GM19438 (cell line): Measurements from ENCODE around the gene MTA3.
A peak's percentile ranks its signal among the peaks of the same experiment; 100 is the strongest.

Experiments
- ATAC-seq: cut with Tn5 transposase; IDR thresholded peaks from one replicate; pipeline ENCODE4 v1.9.1; 2021; ENCODE audit warnings: low read depth; ENCODE audit not compliant: unreplicated experiment

The MTA3 gene

GRCh38 chr2:42755191-42755880, 186.9 kb downstream of the MTA3 start:
- ATAC-seq = no peak

GRCh38 chr2:42756150-42756775, 187.8 kb downstream of the MTA3 start:
- no peak for ATAC-seq

DNA sequence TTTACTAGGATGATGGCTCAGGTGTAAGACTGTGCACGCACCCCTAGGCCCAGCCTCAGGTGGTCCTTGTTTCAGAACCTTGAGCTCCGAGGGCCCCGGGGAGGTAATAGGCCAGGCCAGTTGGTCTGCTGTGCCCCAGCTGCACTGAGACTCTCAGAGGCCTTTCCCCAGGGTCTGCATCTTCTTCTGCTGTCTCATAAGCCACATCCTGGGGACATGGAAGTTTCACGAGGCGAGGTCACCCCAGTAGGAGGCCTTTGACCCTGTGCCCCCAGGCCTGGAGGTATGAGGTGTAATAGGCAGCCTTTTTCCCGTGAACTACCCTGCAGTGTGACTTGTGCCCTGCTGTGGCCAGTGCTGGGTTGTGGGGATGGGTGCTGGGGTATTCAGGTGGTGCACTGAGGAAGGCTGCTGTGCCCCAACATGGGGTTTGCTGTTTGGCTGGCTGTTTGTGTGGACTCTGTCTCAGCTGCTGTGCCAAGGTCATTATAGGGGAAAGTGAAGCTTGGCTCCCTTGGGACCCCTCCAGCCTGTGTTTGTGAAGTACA, 188.6 kb downstream of the MTA3 start:
- ATAC-seq = no peak

GRCh38 chr2:42757981-42758740, 189.7 kb downstream of the MTA3 start:
- ATAC-seq = no peak

- ATAC-seq = no peak
These were observed 190.3 kb downstream of the MTA3 start for GRCh38 chr2:42758751-42759150.

GRCh38 chr2:42761554-42761953, 193.1 kb downstream of the MTA3 start:
- ATAC-seq = no peak

DNA sequence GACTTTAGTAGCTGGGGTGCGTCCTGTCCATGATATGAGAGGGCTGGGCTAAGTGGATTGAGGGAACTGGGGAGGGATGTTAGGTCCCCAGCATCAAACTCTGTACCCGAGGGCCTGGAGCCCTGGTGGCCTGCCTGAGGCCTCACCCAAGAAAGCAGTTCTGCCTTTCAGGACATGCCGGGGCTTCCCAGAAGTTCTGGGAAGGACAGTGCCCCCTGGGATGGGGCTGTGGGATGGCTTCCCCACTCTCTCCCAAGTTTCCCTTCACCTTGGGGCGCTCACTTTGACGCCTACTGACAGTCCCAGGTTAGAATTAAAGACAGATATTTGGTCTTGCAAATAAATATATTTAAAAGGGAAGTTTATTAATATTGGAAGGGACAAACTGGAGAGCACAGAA, 193.7 kb downstream of the MTA3 start:
- ATAC-seq = no peak

DNA sequence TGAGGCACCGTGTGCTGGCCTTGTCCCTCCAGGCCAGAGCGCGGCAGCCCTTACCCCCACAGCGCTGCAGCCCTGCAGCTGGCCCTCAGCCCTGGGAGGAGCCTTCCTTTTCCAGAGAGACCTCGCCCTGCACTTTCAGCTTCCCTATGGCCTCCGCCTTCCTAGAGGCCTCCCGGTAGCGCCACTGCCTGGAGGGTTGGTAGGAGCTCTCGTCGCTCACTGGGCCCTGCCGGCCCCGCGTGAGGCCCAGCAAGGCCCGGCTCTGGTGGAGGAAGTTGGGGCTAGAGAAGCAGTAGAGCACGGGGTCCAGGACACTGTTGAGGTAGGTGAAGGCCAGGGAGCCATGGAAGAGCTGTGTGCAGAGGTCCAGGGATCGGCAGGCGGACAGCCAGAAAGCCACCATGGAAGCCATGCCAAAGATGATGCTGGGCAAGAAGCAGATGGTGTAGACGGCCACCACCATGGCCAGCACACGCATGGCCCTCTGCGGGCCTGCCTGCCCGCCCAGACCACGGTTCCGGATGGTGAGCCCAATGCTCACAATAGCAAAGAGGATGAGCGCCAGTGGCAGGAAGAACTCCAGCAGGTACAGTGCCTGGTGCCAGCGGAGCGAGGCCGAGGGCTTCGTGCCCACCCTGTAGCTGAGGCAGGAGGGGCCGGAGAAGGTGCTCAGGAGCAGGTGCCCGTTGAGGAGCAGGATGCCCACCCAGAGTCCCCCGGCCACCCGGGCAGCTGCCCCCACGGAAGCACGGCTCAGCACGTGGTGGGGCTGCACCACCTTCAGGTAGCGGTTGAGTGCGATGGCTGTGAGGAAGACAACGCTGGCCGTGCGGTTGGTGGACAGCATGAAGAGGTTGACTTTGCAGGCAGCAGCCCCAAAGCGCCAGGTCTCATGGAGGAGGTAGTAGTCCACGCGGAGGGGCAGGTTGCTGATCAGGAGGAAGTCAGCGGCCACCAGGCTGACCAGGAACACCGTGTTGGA, 194.7 kb downstream of the MTA3 start:
- ATAC-seq = no peak

DNA sequence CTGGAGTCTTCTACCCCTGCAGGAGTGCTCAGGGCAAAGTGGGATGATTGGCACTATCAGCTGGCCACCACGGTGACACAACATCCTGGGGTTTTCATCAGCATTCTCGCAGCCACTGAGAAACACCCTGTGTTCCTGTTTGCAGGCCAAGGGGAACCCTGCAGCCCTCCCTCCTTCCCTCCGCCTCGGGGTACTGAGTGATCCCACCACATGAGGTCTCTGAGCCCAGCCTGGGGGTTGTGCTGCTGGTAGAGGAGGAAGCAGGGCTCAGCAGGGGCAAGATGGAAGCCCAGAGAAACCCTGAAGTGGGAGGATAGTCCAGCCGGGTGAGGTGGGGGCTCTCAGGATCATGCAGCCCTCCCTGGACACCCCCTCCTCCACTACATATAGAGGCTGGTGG, 195.7 kb downstream of the MTA3 start, which contains the start of gene OXER1:
Gene OXER1, minus strand, starts transcription at position 40 of the 400 bp plus-strand sequence. CDS start 73 bp downstream, outside the sequence.
- ATAC-seq = no peak

GRCh38 chr2:42764901-42765300, 196.5 kb downstream of the MTA3 start:
- no peak for ATAC-seq

DNA sequence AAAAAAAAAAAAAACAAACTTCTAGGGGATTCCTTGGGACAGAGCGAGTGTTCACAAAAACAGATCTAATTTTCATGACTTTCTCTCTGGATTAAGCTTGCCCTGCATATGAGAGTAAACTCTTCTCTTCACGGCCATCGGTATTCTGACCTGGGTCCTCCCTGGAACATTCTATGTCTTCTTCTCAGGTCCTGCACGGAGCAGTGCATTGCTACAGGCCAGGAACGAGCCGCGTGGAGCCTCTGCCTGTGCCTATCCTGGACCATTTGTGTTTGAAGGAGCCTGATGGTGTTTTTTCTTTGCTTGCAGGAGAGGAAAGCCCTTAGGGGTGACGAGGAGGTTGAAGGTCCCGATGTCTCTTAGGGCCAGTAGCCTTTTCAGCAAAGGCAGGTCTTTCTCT, 197.3 kb downstream of the MTA3 start:
- no peak for ATAC-seq

GRCh38 chr2:42767080-42767898, 198.9 kb downstream of the MTA3 start:
- ATAC-seq = no peak

- no peak for ATAC-seq
These were observed 199.7 kb downstream of the MTA3 start for GRCh38 chr2:42767899-42768705.

DNA sequence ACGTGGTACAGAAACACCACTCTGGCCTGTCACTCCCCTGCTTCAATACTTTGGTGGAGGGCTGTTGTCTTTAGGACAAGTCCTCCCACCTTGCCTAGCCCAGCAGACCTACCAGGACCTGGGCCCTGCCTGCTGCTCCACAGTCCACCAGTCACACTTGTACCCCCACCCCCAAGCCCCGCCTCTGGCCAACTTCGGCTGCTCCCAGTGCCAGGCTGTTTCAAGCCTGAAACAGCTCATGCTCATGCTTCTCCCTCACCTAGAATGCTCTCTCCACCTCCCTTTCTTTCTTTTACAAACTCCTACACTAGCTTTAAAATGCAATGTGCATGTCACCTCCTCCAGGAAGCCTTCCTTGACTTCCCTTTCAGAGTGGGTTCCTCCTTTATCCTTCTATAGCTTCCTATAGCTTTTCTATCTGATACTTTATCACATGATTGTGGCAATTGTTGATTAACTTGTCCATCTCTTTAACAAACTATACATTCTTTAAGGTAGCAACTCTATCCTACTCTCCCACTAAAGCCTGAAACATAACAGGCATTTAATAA, 200.3 kb downstream of the MTA3 start:
- no peak for ATAC-seq

DNA sequence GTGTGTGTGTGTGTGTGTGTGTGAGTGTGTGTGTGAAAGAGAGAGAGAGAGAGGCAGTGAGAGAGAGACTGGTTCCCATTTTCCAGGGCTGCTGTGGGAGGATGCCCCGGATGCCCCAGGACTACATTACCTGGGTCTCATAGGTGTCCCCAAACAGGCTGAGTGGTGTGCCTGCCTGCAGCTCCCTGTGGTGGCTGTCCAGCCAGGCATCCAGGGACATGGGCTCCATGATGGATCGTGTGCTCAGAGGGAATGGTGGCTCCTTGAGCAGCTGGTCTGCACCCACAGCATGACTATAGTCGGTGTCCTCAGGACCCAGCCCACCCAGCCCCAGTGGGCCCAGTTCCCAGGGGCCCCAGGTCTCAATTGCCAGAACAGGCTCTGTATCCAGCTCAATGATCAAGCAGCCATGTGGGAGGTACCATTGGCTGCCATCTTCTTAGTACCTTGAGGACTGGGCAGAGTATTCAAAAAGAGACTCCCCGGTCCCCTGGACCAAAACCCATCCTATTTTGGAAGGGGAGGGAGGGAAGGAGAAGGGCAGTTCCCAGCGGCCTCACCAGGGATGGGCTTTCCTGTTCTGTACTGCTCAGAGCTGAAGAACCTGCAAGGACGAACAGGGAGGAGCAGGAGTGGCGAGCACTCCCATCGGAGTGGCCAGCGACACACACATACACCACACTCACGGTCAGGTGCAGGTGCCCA, 201.3 kb downstream of the MTA3 start:
- no peak for ATAC-seq

- peak; percentile 55 for ATAC-seq
These were observed 202.1 kb downstream of the MTA3 start for GRCh38 chr2:42770288-42771131.
